GM08714 (cell line): Measurements from ENCODE around the gene CCL5.

Source experiments
- H3K4me3 ChIP-seq: fragments of 200-500 bp; sonication (Bioruptor generic); 2 replicates; pipeline ENCODE4 v1.5.1; 2014; ENCODE audit warnings: mild to moderate bottlenecking, low read length, inconsistent platforms
- ZNF274 ChIP-seq: IDR thresholded peaks from 2 replicates; pipeline ENCODE4 v1.6.1; 2012; ENCODE audit warnings: mild to moderate bottlenecking, low read depth, low read length

Gene CCL5

GRCh38 chr17:35825206-35825605, 55.0 kb downstream of the CCL5 start:
- no peak for TF ChIP-seq ZNF274
- H3K4me3 ChIP-seq, result no peak overlapping the region
